CD4-positive, alpha-beta T cell (primary cell): ENCODE data around the gene EID2. TPM values are rescaled to one million over a fixed set of nuclear protein-coding genes. Genes with fewer than 3 reads are reported as not detected.

Source experiments
- ATAC-seq: fragments of 200-7000 bp; cut with Tn5 transposase; one replicate; pipeline ENCODE4 v1.10.0; 2022; ENCODE audit warnings: mild to moderate bottlenecking; ENCODE audit not compliant: poor library complexity
- CTCF ChIA-PET: fragments of 350-600 bp; sonication (Branson Sonifier 250); formaldehyde crosslinking; loops from one replicate; lab custom pipeline; 2021; ENCODE audit warnings: antibody characterized with exemption, inconsistent platforms; lab: Charles Lee
- POLR2A ChIA-PET: fragments of 350-600 bp; sonication (Branson Sonifier 250); formaldehyde crosslinking; loops from one replicate; lab custom pipeline; 2021; ENCODE audit warnings: antibody characterized with exemption, inconsistent platforms; lab: Charles Lee
- DNase-seq, 14 experiments: peaks; one replicate each; pipeline ENCODE4 v3.0.0-alpha.2; 2013 to 2020; ENCODE audit warnings: mixed read lengths in 2 of 14
- H3K27ac ChIP-seq, 2 donors: one replicate each; pipeline versions ENCODE4 v1.5.1 to v1.7.0; 2013; ENCODE audit warnings: low read length in 2 of 2, low read depth in 1 of 2, mild to moderate bottlenecking in 1 of 2
- H3K27me3 ChIP-seq, 2 experiments: 1 replicate in 1 of 2; 2 replicates in 1 of 2; pipeline versions ENCODE4 v1.6.1 to v1.7.0; 2013; ENCODE audit warnings: low read length in 2 of 2, control low read depth in 1 of 2, mild to moderate bottlenecking in 1 of 2, moderate library complexity in 1 of 2; ENCODE audit not compliant: insufficient read depth in 2 of 2, control insufficient read depth in 1 of 2
- H3K36me3 ChIP-seq: one replicate; pipeline ENCODE4 v1.6.1; 2013; ENCODE audit warnings: low read length, control low read depth; ENCODE audit not compliant: insufficient read depth
- H3K4me1 ChIP-seq: one replicate; pipeline ENCODE4 v1.6.1; 2013; ENCODE audit warnings: low read length, control low read depth; ENCODE audit not compliant: insufficient read depth
- H3K4me3 ChIP-seq: one replicate; pipeline ENCODE4 v1.5.1; 2013; ENCODE audit warnings: mild to moderate bottlenecking, low read length, moderate library complexity
- H3K9me3 ChIP-seq, 2 experiments: 1 replicate in 1 of 2; 2 replicates in 1 of 2; pipeline versions ENCODE4 v1.6.1 to v1.7.0; 2013; ENCODE audit warnings: low read length in 2 of 2, mild to moderate bottlenecking in 2 of 2, control low read depth in 1 of 2, moderate library complexity in 1 of 2; ENCODE audit not compliant: control insufficient read depth in 1 of 2, insufficient read depth in 1 of 2
- H3K27ac Mint-ChIP-seq: one replicate; pipeline ENCODE4 v1.8.0; 2020; ENCODE audit warnings: mixed read lengths
- H3K27me3 Mint-ChIP-seq: one replicate; pipeline ENCODE4 v1.8.0; 2021; ENCODE audit warnings: mixed read lengths
- H3K36me3 Mint-ChIP-seq: one replicate; pipeline ENCODE4 v1.8.0; 2021; ENCODE audit warnings: low read depth, mixed read lengths
- H3K4me1 Mint-ChIP-seq: one replicate; pipeline ENCODE4 v1.8.0; 2021; ENCODE audit warnings: low read depth, mixed read lengths
- H3K4me3 Mint-ChIP-seq: one replicate; pipeline ENCODE4 v1.8.0; 2020; ENCODE audit warnings: mild to moderate bottlenecking, mixed read lengths
- H3K9me3 Mint-ChIP-seq: one replicate; pipeline ENCODE4 v1.8.0; 2020; ENCODE audit warnings: mixed read lengths
- intact Hi-C, 2 experiments: fragments of 100-400 bp; cut with DNase I in 1 of 2; cut with micrococcal nuclease in 1 of 2; formaldehyde crosslinking; loops; one replicate each; pipeline versions ENCODE4 v1.15.1 to v1.9.0; 2023 to 2025; cut with DNase I, micrococcal nuclease
- total RNA-seq, 174 experiments: library from RNA in 2 of 174; stranded (reverse) in 2 of 174; gene quantifications; one replicate each; pipeline ENCODE4 v1.2.3 and lab custom pipeline; 2021 to 2026
- TF ChIP-seq, protein P1 (sequence below): fragments of 200-600 bp; IDR thresholded peaks from one replicate; pipeline ENCODE4 v1.8.0; 2022; ENCODE audit warnings: antibody characterized with exemption, mild to moderate bottlenecking

EID2 gene
- total RNA-seq, 2 experiments from 2014 or later = 17.2 to 18.1 TPM

DNA sequence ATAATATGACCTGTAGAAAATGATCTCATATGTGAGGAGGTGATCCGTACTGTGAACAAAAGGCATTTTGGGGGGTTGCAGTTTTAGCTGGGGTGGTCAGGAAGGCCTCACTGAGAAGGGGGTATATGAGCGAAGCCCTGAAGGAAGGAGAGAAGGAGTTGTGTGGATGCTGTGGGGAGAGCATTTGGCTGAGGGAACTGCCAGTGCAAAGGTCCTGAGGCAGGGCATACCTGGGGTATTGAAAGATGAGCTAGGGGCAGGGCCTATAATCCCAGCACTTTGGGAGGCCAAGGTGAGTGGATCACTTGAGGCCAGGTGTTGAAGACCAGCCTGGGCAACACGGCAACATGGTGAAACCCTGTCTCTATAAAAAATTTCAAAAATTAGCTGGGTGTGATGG, 22.5 kb downstream of the EID2 start:
- peaks cover 37 to 39% of the 10 kb centered on the region in 2 experiments for H3K27me3 ChIP-seq
- CTCF ChIA-PET = no interaction called here
- H3K27ac Mint-ChIP-seq = no peak overlapping the region

DNA sequence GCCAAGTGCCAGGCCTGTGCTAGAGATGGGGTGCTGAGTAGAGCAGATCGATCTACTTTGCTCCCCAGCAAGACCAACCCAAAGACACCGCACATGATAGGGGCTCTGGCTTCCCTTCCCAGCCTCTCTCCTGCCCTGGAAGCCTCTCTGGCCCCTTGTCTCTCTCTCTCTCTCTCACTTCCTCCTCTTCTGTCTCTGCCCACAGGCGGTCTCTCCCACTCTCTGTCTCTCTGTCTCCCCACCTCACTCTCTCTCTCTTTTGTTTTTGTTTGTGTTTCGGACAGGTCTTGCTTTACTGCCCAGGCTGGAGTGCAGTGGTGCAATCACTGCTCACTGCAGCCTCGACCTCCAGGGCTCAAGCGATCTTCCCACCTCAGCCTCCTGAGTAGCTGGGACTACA, 23.7 kb downstream of the EID2 start:
- Histone ChIP-seq H3K36me3 (no peaks in the 10 kb centered on the region), H3K4me1 (peaks cover 19% of the 10 kb centered on the region), H3K9me3 (peaks cover 0 to 20% of the 10 kb centered on the region in 2 experiments), H3K27ac (no peak overlapping the region), H3K4me3 (no peak overlapping the region), H3K27me3 (peaks cover 41 to 45% of the 10 kb centered on the region in 2 experiments)
- DNase-seq = no peak
- H3K4me1 Mint-ChIP-seq = peaks cover 19% of the 10 kb centered on the region
- intact Hi-C loops = no loop called here
- no peaks in the 10 kb centered on the region for H3K36me3 Mint-ChIP-seq
- POLR2A ChIA-PET = interaction anchor here (1.0 kb wide), 1 partner anchor 71 kb away, joined by 3 read pairs; the partner anchor contains the start of gene SUPT5H
- H3K4me3 Mint-ChIP-seq = peak overlapping the region; percentile 81
- no peak for ATAC-seq
- H3K27me3 Mint-ChIP-seq = peaks cover 60% of the 10 kb centered on the region
- TF ChIP-seq, protein P1, sequence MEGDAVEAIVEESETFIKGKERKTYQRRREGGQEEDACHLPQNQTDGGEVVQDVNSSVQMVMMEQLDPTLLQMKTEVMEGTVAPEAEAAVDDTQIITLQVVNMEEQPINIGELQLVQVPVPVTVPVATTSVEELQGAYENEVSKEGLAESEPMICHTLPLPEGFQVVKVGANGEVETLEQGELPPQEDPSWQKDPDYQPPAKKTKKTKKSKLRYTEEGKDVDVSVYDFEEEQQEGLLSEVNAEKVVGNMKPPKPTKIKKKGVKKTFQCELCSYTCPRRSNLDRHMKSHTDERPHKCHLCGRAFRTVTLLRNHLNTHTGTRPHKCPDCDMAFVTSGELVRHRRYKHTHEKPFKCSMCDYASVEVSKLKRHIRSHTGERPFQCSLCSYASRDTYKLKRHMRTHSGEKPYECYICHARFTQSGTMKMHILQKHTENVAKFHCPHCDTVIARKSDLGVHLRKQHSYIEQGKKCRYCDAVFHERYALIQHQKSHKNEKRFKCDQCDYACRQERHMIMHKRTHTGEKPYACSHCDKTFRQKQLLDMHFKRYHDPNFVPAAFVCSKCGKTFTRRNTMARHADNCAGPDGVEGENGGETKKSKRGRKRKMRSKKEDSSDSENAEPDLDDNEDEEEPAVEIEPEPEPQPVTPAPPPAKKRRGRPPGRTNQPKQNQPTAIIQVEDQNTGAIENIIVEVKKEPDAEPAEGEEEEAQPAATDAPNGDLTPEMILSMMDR = no peak
- no peaks in the 10 kb centered on the region for H3K9me3 Mint-ChIP-seq
- H3K27ac Mint-ChIP-seq = no peak overlapping the region
- CTCF ChIA-PET = interaction anchor here (4.1 kb wide), 1 partner anchor 13 kb away, joined by 18 read pairs; no protein-coding TSS in a partner anchor

More for the DNA sequence above, 22.5 kb downstream of the EID2 start:
- intact Hi-C loops = no loop called here
- Mint-ChIP-seq H3K27me3 (peaks cover 51% of the 10 kb centered on the region), H3K9me3 (no peaks in the 10 kb centered on the region), H3K4me3 (peak overlapping the region; percentile 54), H3K4me1 (peaks cover 19% of the 10 kb centered on the region), H3K36me3 (no peaks in the 10 kb centered on the region)
- Histone ChIP-seq H3K36me3 (no peaks in the 10 kb centered on the region), H3K4me1 (peaks cover 19% of the 10 kb centered on the region), H3K27ac (no peak overlapping the region), H3K4me3 (no peak overlapping the region), H3K9me3 (peaks cover 0 to 20% of the 10 kb centered on the region in 2 experiments)
- DNase-seq (no peak), ATAC-seq (no peak)
- TF ChIP-seq, protein P1 = no peak
- POLR2A ChIA-PET = no interaction called here

DNA sequence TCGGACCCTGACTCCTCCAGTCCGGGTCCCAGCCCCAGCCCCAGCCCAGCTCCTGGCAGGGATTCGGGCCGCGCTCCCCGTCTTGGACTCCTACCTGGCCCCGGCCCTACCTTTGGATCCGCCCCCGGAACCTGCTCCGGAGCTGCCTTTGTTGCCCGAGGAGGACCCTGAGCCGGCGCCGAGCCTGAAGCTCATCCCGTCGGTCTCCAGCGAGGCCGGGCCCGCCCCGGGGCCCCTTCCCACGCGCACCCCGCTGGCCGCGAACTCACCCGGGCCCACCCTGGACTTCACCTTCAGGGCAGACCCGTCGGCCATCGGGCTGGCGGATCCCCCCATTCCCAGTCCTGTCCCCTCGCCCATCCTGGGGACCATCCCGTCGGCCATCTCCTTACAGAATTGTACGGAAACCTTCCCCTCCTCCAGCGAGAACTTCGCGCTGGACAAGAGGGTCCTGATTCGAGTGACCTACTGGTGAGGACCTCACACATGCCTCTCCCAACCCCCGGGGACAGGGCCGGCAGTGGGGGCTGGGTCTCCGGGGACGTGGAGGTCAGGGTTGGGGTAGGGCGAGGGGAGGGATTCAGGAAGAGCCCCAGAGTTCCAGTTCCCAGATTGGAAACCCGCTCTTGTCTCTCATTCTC, 24.3 kb downstream of the EID2 start:
- Histone ChIP-seq H3K27me3 (peaks cover 41 to 45% of the 10 kb centered on the region in 2 experiments), H3K27ac (no peak overlapping the region), H3K9me3 (peaks cover 0 to 20% of the 10 kb centered on the region in 2 experiments), H3K36me3 (no peaks in the 10 kb centered on the region), H3K4me3 (peak overlapping the region; percentile 45), H3K4me1 (peaks cover 19% of the 10 kb centered on the region)
- TF ChIP-seq, protein P1 = no peak
- peak in 3 of 14 experiments; percentile 39 to 41 (median 40) for DNase-seq
- Mint-ChIP-seq H3K9me3 (no peaks in the 10 kb centered on the region), H3K36me3 (no peaks in the 10 kb centered on the region), H3K4me3 (peak overlapping the region; percentile 81), H3K27ac (no peak overlapping the region), H3K4me1 (peaks cover 19% of the 10 kb centered on the region), H3K27me3 (peaks cover 61% of the 10 kb centered on the region)
- intact Hi-C loops = no loop called here
- POLR2A ChIA-PET = interaction anchor here (1.0 to 1.1 kb wide), 2 partner anchors 17 to 70 kb away, joined by 3 read pairs; partner anchors contain the start of genes EID2B and SUPT5H
- ATAC-seq = peak; percentile 62
- CTCF ChIA-PET = interaction anchor here (1.3 to 4.1 kb wide), 2 partner anchors 13 to 17 kb away, joined by 4 to 18 read pairs; partner anchors contain the start of gene EID2B
